Stimulated activated CD4-positive, alpha-beta T cell treated with anti-CD3 and anti-CD28 coated beads, Interleukin-1b, Interleukin-23, amount 100 ng/mL, for 24 hours (primary cell): ENCODE measurements around the gene WWC2.

Source experiments
- DNase-seq, 4 experiments: peaks; one replicate each; pipeline ENCODE4 v3.0.0-alpha.2; 2020; ENCODE audit warnings: low read depth in 4 of 4, low spot score in 1 of 4

The WWC2 gene

DNA sequence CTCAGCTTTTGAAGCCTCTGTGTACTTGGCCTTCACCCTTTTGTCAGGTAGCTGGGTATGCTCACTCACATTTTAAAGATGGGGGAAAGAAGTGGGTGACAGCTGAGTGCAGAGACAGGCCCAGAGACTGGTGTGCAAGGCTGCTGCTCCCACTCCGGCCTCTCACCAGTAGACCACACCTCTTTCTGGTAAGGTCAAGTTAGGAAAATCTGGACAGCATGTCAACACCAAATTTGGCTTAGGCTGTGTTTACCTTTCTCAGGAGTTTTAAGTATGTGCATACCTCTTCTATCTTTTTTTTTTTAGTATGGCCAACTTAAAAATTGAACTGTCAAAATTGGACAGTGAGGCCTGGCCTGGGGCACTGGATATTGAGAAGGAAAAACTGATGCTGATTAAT, 154.4 kb downstream of the WWC2 start:
- no peak for DNase-seq

DNA sequence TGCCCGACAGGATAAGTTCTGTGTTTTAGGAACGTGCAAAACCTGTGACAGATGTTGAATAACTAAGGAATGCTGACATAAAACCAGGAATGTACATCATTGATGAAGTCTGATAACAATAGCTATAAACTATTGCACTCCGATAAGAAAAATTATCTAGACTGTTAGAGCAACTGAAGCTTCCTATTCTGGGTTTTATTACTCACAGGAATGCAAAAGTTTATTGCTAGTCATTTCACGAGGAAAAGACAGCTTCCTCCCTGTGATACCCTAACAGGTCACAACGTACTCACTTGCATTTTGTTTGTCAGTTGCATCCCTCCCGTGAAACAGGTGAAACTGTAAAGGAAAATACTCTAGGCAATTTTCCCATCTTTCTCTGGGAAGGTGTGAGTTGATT, 155.1 kb downstream of the WWC2 start:
- DNase-seq: no peak

DNA sequence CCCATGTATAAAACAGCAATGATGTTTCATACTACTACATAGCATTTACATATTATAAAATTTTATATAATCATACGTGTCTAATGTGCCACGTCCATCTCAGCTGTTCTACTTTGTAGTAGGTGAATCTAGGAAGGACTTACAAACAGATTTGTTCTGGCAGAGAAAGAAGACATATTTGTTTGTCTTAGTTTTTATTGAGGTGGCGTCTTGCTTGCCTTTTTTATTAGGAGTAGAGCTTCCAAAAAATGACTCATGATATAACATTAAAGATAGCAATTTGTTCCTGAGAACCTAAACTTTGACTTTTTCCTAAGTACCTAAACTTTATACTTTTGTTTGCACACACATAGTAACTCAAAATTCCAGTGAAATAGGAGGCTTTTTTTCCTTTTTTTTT, 156.4 kb downstream of the WWC2 start:
- DNase-seq: no peak

DNA sequence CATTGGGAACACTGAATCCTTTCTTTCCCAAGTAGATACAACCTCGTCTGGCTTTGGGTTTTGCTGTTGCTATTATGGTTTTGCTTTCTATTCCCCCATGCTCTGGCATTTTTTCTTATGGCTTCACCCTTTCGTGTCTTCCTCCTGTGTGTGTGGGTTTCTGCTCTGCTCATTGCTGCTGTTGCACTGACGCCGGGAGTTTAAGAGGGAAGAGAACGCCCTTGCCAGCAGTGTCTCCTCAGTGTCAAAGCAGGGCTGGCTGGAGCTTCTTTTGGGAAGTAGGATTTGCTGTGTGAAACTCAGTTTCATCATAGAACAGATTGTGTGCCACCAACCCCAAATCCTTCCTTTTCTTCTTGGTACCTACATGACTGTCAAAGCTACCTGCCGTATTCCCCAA, 157.3 kb downstream of the WWC2 start:
- DNase-seq: no peak

DNA sequence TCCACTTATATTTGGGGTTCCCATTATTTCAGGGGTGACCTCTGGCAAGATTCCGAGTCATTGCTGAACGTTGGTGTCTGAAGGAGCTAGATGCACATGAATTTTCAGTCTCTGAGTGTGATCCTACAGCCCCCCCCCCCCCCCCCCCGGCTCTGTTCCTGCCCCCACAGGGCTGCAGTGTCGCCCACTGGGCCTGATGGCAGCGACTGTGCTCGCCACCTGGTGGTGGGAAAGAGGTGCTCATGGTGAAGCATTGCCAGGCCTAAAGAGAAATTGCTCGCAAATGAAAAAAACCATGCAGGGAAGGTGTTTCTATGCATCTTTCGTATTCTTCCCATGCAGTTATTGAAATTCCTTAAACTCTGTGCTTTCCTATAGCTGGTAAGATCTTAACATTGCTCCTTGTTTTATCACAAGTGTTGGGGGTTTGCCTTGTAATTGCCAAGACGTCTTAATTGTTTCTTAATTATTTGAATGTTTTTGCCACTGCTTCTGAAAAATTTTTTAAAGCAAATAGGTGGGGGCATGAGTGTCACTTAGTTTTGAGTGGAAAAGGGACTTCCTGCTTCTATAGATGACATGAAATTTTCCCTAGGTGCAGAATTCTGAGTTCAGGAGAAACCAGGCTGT, 157.8 kb downstream of the WWC2 start:
- DNase-seq: peak in 2 of 4 experiments; percentile 7 to 16

DNA sequence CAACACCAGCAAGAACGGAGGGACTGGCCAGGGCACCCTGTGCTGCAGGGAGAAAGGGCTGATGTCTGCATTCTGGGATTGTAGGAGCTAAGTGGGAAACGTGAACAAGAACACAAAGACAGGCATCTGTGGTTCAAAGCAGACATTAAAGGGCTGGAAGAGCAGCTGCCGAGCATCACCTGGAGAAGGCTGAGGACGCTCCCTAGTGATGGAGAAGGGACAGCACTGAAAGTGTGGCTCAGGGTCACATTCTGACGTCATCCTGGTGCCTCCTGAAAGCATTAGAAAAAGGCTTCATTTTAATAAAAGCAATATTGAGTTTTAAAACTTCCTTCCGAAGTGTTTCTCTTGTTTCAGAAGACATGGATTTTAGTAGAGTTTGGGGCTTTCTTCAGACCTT, 158.8 kb downstream of the WWC2 start:
- no peak for DNase-seq

DNA sequence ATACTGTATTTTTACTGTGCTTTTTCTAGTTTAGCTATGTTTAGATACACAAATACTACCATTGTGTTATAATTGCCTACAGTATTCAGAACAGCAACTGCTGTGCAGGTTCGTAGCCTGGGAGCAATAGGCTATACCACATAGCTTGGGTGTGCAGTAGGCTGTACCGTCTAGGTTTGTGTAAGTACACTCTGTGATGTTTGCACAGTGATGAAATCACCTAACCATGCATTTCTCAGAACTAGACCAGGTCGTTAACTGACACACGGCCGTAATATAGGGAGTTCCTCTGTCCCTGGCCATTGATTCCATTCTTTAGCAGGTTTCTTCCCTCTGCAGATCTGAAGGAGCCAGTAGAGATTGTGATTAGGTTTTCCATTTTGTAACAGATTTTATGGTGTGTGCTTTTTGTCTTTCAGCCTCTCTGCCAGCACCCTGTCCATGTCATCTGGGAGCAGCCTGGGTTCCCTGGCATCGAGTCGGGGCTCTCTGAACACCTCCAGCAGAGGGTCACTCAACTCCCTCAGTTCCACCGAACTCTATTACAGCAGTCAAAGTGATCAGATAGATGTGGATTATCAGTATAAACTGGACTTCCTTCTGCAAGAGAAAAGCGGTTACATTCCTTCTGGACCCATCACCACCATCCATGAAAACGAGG, 161.6 kb downstream of the WWC2 start:
- no peak for DNase-seq

DNA sequence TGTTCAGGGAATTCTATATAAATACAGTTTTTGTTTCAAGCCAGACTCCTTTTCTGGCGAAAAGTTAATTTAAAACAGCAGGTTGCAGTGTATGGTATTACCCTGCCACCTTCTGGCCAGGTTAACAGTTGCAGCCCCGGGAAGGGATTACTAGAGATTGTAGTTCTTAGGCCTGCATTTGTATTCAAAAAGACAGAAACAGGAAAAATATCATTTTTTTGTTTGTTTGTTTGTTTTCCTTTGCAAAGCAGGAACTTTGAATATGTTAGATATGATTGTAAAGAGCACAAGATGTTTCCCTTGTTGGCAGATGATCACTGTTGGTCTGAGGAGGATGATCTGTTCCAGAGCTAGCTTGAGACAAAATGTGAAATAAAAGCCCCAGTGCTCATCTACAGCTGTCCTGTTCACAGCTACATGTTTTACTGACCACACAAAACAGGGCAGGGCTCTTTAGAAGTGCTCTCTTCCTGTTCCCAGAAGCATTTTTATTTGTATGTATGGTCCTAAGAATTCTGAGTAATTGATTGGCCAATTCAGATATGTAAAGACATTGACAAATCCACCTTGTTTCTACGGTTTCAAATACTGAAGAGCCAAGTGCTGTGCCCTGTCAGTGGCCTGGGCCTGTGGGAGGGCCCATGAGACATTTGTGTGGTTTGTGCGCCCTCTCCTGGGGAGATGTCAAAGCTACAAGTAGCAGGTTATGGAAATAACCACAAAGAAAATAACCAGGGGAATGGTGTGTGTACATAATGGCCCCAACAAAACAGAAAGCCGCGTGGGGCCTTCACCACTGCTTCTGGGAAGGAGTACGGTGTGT, 163.1 kb downstream of the WWC2 start:
- peak; percentile 53 to 73 (median 62) for DNase-seq

DNA sequence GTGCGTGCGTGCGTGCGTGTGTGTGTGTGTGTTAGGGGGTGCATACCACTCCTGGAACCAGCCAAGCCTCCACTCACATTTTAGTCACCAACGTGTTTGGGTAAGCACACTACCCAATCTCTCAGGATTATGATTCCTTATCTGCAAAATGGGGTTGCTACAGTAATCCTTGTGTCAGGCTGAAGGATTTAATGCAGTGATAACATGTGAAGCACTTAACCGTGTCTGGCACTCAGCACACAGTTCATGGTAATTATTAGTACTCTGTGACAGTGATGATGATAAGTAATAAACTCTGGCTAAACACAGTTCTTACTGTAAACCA, 163.7 kb downstream of the WWC2 start:
- no peak for DNase-seq

DNA sequence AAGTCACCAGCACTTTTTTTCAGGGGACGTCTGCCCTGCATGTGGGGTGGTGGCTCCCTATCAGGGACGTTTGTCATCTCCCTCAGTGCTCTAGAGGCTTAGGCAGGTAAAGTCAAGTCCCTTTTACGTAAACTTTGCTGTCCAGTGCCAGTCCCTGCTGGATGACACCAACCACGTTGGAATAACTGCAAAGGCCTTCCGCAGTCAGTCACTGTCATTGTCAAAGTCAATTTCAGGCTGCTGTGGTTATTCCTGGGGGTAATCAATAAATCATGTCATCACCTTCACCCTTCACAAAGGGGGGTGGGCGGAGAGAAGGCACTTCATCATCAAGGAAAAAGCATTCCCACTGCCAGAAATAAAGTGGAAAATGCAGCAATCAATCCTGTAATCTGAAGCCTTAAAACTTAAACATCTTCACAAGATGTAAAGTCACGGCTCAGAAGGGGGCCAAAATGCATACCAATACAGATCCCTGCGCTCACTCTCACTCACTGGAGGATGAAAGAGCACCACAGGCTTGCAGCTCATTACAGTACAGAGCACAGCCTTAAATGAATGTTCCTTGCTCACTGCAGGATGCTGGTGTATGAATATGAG, 164.8 kb downstream of the WWC2 start:
- DNase-seq: no peak

DNA sequence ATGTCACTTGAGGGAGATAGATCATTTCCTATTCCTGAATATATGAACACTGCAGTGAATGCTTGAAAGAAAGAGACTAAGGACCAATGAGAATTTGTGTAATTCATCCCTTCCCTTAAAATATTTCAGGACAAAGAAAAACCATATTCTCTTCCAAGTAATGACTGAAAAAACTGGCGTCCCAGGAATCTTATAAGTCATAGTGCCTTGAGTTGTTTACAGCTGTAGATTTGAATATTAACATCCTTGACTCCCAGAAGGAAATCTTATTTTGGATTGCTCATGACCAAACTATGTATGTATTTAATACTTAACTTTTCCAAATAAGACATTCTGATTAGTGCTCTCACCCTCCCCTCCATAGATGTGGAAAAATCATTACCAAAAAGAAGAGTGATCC, 165.6 kb downstream of the WWC2 start:
- no peak for DNase-seq

DNA sequence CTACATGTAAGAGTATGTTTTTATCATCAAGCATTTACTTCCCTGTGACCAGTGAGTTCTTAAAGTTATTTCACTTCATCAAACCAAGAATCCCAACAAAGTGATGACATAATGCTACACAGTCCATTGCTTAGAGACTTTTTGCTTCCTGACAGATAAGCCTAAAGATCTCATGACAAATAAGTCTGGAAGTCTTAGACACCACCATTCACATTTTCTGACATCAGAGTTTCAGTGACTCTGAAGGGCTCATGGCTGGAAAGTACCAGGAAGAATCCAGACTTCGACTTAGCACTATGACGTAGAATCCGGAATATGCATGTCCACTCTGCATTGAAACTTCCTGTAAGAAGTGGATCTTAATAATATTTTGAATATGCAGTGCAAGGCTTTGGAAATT, 167.3 kb downstream of the WWC2 start:
- DNase-seq: no peak

DNA sequence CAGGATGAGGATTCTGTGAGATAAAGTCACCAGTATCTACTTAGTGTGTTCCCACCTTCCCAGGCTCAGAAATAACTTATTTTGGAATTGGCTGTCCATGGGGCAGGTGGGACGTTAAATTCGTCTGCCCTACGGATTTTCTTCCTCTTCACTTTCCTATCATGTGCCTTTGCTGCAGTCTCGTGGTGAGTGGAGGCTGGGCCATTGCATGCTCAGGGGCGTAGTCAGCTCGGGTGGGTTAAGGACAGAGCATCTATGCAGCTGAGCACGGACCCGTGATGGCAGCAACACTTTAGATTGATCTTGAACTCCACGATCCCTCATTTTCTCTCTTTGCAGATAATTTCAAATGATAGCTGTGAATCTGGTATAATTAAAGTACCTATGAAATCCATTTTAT, 169.5 kb downstream of the WWC2 start:
- no peak for DNase-seq

DNA sequence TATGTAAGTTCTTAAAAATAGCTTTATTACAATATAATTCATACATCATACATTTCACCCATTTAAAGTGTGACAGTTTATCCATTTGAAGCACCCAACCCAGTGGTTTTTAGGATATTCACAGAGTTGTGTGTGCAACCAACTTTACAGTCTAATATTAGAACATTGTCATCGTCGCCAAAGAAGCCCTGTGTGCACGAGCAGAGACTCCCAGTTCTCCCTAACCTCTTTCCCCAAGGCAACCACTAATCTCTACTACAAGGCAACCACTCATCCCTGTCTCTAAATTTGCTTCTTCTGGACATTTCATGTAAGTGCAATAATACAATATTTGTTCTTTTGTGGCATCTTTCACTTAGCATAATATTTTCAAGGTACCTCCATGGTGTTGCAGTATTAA, 173.3 kb downstream of the WWC2 start:
- DNase-seq: no peak

DNA sequence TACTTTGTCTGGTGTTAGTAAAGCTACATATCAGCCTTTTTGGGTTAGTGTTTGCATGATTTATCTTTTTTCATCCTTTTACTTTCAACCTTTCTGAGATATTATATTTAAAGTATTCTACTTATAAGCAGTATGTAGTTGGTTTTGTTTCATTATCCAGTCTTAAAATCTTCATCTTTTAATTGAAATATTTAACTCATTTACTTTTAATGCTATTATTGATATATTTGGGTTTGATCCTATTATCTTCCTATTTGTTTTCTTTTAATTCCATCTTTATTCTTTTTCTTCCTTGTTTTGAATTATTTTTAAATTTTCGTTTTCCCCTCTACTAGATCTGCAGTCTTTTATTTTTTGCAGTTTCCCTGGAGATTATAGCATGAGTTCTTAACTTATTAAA, 177.0 kb downstream of the WWC2 start:
- DNase-seq: no peak

DNA sequence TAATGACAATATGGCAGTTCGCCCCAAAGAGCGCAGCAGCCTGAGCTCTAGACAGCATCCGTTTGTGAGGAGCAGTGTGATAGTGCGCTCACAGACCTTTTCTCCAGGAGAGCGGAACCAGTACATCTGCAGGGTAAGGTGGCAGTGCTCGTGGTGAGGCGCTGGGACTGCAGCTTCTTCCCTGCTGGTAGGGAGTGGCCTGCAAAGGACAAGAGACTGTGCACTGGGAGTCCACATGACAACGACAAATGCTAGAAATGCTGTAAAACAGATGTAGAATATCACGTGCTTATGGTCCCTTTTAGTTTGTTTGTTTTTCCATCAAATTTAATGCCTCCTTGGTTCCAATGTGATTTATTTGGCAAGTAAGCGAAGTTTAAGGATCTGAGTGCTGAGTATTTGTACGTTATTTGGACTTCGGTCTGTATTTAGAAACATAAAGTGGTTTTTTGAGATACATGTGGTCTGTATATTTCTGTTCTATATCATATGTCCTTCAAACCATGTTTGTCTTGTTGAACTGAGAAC, 185.3 kb downstream of the WWC2 start:
- DNase-seq: no peak

DNA sequence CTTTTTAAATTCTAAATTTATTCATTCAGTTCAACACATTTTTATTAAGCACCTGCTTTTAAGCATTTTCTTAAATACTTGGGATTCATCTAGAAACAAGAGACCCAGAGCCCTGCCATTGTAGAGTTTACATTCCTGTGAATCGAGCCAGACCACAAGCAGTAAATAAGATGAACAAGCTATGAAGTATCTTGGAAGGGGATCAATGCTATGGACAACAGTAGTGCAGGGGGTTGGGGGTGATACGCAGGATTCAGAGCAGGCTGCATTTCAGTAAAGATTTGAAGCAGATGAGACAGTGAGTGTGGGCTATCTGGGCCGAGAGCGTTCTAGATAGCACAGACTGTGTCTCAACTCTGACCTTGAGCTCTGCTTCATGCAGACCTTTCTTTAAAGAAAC, 185.9 kb downstream of the WWC2 start:
- no peak for DNase-seq

DNA sequence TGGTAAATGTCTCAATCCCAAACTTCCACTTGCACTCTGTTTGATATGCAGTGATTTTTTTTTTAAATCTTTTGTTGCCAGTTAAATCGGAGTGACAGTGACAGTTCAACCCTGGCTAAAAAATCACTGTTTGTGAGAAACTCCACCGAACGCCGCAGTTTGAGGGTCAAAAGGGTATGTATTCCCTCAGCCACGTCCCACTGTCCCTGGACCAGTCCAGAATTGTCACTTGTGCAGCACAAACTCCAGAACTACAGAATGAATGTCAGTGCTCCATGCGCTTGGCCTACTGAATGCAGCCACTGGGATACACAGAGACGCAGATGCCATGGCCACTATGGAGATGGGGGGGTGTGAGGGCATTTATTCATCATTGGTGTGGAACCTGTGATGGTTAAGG, 186.8 kb downstream of the WWC2 start:
- DNase-seq: no peak

DNA sequence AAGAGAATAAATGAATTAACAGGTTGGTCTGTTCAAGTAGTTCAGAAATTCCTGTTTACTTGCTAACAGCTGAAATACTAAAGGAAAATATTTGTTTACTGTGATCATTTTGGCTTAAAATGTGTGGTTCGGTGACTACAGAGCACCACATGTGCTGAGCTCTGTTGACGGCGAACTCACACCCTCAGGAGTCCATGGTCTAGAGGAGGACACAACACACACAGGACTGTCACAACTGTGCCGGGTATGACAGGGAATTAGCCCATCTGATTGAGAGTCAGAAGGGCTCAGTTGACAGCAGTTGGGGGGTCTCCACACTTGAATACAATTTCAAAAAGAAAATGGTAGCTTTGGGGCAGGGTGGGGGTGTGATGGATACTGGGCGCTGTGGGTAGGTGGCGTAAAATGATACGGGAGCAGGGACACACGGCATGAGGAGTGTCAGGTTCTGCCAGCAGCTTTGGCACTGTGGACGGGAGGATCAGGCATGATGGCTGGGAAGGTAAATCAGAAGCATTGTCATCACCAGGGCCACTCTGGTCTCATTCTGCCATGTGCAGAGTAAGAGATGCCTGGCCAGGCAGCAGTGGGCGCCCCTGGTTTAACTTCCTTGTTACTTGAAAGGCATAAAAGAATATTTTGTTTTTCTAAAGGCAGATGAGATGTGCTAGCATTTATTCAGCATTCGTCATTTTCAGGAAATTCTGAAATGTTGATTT, 187.7 kb downstream of the WWC2 start:
- no peak for DNase-seq

DNA sequence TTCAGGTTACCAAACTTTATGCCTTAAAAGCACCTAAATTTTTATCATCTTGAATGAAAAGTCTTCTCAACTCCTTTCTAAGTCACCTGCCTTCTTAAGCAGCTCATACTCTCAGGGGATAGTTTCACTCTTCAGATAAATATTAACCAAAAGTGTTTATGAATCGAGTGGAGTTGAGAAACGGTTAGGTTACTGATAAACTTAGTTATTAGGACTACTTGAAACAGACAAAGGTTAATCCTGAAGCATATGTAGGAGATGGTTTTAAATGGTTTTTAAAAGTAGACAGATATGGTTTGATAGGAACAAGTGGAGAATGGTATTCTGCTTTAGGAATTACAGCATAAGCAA, 188.2 kb downstream of the WWC2 start:
- DNase-seq: no peak

DNA sequence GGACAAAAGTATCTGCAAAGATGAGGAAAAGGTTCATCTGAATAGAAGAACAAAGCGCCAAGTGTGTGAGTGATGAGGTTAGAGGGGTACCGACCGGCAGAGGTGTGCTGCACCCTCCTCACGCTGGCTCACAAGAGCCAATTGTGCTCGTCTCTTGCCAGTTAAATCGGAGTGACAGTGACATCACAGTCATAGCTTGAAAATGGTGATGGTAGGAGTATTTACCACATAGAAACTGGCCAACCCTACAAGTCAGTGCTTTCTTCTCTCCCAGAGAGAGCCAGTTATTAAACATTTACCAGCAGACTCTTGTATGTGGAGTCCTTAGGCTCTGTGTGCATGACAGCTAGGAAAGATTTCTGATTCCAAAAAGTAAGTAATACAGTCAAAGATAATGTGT, 188.6 kb downstream of the WWC2 start:
- DNase-seq: no peak
